Esophagus muscularis mucosa (tissue), 4 donors: ENCODE data around the gene DYRK2. TPM values are rescaled to one million over a fixed set of nuclear protein-coding genes. Genes with fewer than 3 reads are reported as not detected.

Source experiments
- DNase-seq: peaks from one replicate; pipeline ENCODE4 v3.0.0-alpha.2; 2017; ENCODE audit errors: extremely low spot score
- H3K27ac ChIP-seq, 4 donors: fragments of 200-600 bp; sonication (generic); replicated peaks in 1 of 4; 1 replicate in 3 of 4; 2 replicates in 1 of 4; pipeline ENCODE4 v1.5.1; 2016 to 2019; ENCODE audit warnings: mild to moderate bottlenecking in 1 of 4
- H3K27me3 ChIP-seq, 4 donors: fragments of 200-600 bp; sonication (generic); one replicate each; pipeline versions ENCODE4 v1.5.1 to v1.6.0; 2016 to 2019
- H3K36me3 ChIP-seq, 4 donors: fragments of 200-600 bp; sonication (generic); one replicate each; pipeline ENCODE4 v1.5.1; 2016 to 2019
- H3K4me1 ChIP-seq, 4 donors: fragments of 200-600 bp; sonication (generic); one replicate each; pipeline ENCODE4 v1.5.1; 2016 to 2019
- H3K4me3 ChIP-seq, 4 donors: fragments of 200-600 bp; sonication (generic); 1 replicate in 2 of 4; 2 replicates in 2 of 4; pipeline ENCODE4 v1.5.1; 2016 to 2019; ENCODE audit warnings: mild to moderate bottlenecking in 4 of 4, moderate library complexity in 1 of 4
- H3K9me3 ChIP-seq, 4 donors: fragments of 200-600 bp; sonication (generic); 1 replicate in 3 of 4; 2 replicates in 1 of 4; pipeline ENCODE4 v1.5.1; 2016 to 2019
- CTCF ChIP-seq, 3 experiments: fragments of 200-600 bp in 2 of 3; fragments of 450-650 bp in 1 of 3; sonication (generic) in 2 of 3; IDR thresholded peaks; one replicate each; pipeline ENCODE4 v1.5.1; 2017 to 2019; ENCODE audit warnings: antibody characterized with exemption in 3 of 3, mild to moderate bottlenecking in 2 of 3, moderate library complexity in 1 of 3
- EP300 ChIP-seq: sonication (generic); formaldehyde crosslinking; IDR thresholded peaks from one replicate; pipeline ENCODE4 v1.6.1; 2017; ENCODE audit warnings: antibody characterized with exemption
- POLR2A ChIP-seq: fragments of 450-650 bp; IDR thresholded peaks from one replicate; pipeline ENCODE4 v1.6.1; 2017; ENCODE audit warnings: antibody characterized with exemption, moderate library complexity, mild to moderate bottlenecking, low read depth
- POLR2AphosphoS5 ChIP-seq, 2 donors: sonication (generic); formaldehyde crosslinking; IDR thresholded peaks; one replicate each; pipeline ENCODE4 v1.6.1; 2017; ENCODE audit warnings: antibody characterized with exemption in 2 of 2
- WGBS: methylation state at CpG from one replicate; pipeline ENCODE4 v1.1.5; 2018; 5-methylcytosine and 5-hydroxymethylcytosine counted together
- intact Hi-C: fragments of 100-400 bp; cut with DNase I; formaldehyde crosslinking; loops from one replicate; pipeline ENCODE4 v1.15.1; 2023
- total RNA-seq, 4 donors: library from RNA; depleted of rRNA; stranded (reverse); fragments of >200 nt; gene quantifications; one replicate each; pipeline versions ENCODE4 v1.1.0 to v1.2.1, GENCODE V29; 2016

DYRK2 gene
- total RNA-seq, 4 donors from 2014 or later = 22.2 to 57.9 (median 36.9) TPM

- 42% methylated on average over 2 of the region's 2 CpGs for WGBS
- intact Hi-C loops = no loop called here
- TF ChIP-seq POLR2A (no peak), EP300 (no peak), CTCF (IDR thresholded peaks at IDR 0.05) (no peak), POLR2AphosphoS5 (IDR thresholded peaks at IDR 0.05) (no peak)
Observed at GRCh38 chr12:67633024-67633610, 15.4 kb upstream of the DYRK2 start.

GRCh38 chr12:67633708-67634107, 14.8 kb upstream of the DYRK2 start:
- peaks cover 3 to 19% (median 10%) of the 10 kb centered on the region in 4 donors for H3K4me1 ChIP-seq
- no peak overlapping the region for H3K27ac ChIP-seq
- no peaks in the 10 kb centered on the region for H3K9me3 ChIP-seq
- H3K27me3 ChIP-seq = no peaks in the 10 kb centered on the region
- intact Hi-C loops = no loop called here
- no peak for DNase-seq
- H3K36me3 ChIP-seq = no peaks in the 10 kb centered on the region
- no peak for TF ChIP-seq POLR2AphosphoS5 (IDR thresholded peaks at IDR 0.05)
- no peak for TF ChIP-seq POLR2A
- no peak for TF ChIP-seq CTCF (IDR thresholded peaks at IDR 0.05)
- no peak for TF ChIP-seq EP300
- 64% methylated on average over 2 of the region's 2 CpGs for WGBS
- no peak overlapping the region for H3K4me3 ChIP-seq

More at GRCh38 chr12:67633024-67633610, 15.4 kb upstream of the DYRK2 start:
- DNase-seq = no peak
- peaks cover 3 to 19% (median 10%) of the 10 kb centered on the region in 4 donors for H3K4me1 ChIP-seq
- no peak overlapping the region for H3K4me3 ChIP-seq
- no peak overlapping the region for H3K27ac ChIP-seq
- H3K36me3 ChIP-seq = no peaks in the 10 kb centered on the region
- no peaks in the 10 kb centered on the region for H3K9me3 ChIP-seq
- H3K27me3 ChIP-seq = no peaks in the 10 kb centered on the region

DNA sequence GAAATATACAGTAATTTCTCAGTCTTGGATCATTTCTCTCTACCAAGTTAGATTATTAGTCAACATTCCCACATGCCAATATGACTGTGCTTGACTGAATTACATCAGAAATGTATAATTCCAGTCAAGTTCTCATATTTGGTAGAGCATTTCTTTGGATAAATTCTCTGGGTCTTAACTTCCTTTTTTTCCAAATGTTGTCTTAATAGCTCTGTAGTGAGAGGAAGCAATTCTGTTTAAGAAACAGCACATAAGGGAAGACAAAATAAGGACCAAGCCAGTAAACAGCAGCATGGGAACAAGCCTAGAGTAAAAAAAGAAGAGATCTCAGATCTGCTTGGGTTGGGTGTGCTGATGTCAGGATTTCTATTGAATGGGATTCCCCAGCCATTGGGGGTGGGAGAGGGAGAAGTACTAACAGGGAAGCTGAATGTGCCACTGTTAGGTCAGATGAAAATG, 14.2 kb upstream of the DYRK2 start:
- Histone ChIP-seq H3K9me3 (no peaks in the 10 kb centered on the region), H3K4me3 (no peak overlapping the region), H3K27ac (no peak overlapping the region), H3K27me3 (no peaks in the 10 kb centered on the region), H3K36me3 (no peaks in the 10 kb centered on the region), H3K4me1 (peaks cover 3 to 19% (median 10%) of the 10 kb centered on the region in 4 donors)
- no peak for DNase-seq
- no peak for TF ChIP-seq EP300
- no peak for TF ChIP-seq POLR2AphosphoS5 (IDR thresholded peaks at IDR 0.05)
- no peak for TF ChIP-seq CTCF (IDR thresholded peaks at IDR 0.05)
- TF ChIP-seq POLR2A = no peak
- intact Hi-C loops = no loop called here

GRCh38 chr12:67637718-67638117, 10.8 kb upstream of the DYRK2 start:
- Histone ChIP-seq H3K9me3 (no peaks in the 10 kb centered on the region), H3K27ac (no peak overlapping the region), H3K27me3 (no peaks in the 10 kb centered on the region), H3K36me3 (no peaks in the 10 kb centered on the region), H3K4me1 (peaks cover 0 to 16% (median 10%) of the 10 kb centered on the region in 4 donors), H3K4me3 (no peak overlapping the region)
- intact Hi-C loops = no loop called here
- no peak for DNase-seq
- 89% methylated on average over 3 of the region's 3 CpGs for WGBS
- TF ChIP-seq POLR2AphosphoS5 (IDR thresholded peaks at IDR 0.05) = no peak
- TF ChIP-seq EP300 = no peak
- TF ChIP-seq CTCF (IDR thresholded peaks at IDR 0.05) = no peak
- TF ChIP-seq POLR2A = no peak

DNA sequence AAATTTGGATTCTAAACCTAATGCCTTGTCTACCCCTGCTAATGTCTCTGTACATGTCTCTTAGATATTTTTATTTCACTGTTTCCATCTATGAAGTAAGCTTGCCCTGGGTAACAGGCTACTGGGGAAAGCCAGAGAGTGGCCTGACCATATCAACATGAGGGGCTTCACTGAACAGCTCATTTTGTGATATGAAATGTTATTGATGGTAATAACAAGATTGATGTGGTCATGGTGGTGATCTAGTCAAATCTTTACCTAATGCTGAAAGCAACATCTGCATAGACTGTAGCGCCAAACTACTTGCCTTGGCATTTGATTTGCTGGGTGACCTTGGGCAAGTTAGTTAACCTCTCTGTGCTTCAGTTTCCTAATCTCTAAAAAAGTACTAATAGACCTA, 9.9 kb upstream of the DYRK2 start:
- TF ChIP-seq POLR2AphosphoS5 (IDR thresholded peaks at IDR 0.05) (no peak), POLR2A (no peak), CTCF (IDR thresholded peaks at IDR 0.05) (no peak), EP300 (no peak)
- Histone ChIP-seq H3K36me3 (no peaks in the 10 kb centered on the region), H3K9me3 (no peaks in the 10 kb centered on the region), H3K4me1 (peaks cover 0 to 9% (median 6%) of the 10 kb centered on the region in 4 donors), H3K27ac (no peak overlapping the region), H3K4me3 (no peak overlapping the region), H3K27me3 (no peaks in the 10 kb centered on the region)
- intact Hi-C loops = no loop called here
- 100% methylated on average over 1 of the region's 1 CpG for WGBS
- no peak for DNase-seq
